ENCODE measurements around the gene VASN. TPM values are rescaled to one million over a fixed set of nuclear protein-coding genes. Genes with fewer than 3 reads are reported as not detected.

Gene VASN
- total RNA-seq, 2 experiments from 2014 or later = not detected

DNA sequence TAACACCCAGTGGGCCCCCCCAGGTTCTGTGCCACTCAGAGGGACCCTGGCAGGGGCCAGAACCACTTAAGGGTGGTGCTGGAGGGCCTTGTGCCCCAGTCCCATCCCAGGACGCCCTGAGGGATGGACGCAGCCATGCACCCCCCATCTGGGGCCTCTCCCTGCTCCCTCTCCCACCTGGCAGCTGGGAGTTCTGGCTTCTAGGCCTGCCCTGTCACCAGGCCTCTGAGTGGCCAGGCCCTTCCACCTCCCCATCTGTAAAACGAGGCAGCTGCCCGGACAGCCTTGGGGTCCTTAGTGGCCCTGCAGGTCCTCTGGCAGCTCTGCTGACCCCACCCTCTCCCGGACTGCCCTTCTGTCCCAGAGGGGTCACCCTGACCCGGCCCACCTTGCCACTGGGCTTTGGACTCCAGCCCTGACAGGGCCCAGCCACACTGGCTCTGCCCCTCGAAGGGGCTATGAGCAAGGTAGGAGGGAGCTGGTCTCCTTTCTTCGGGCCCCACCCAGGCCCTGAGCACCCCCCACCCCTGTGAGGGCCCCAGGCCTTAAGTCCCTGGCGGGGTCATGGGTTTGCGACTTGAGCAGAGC, 32.8 kb upstream of the VASN start:
- intact Hi-C loops (cut with micrococcal nuclease; ENCODE audit: unreplicated experiment) = no loop called here

DNA sequence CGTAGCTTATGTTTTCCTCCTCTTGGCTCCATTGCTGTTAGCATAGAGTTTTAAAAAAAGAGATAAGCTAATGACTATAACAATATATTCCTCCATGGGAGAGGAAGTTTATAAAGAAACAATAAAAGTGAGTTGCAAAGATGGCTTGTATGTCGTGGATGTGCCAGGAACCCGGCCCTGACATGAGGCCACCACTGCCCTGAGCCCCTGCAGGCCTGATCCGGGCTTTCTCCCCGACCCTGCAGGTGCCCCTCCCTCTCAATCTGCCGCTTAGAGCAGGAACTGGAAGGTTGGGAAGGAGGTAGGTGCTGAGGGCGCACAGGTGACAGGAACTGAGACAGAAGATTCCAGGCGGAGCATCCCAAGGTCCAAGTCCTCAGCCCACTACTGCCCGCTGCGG, 32.2 kb upstream of the VASN start:
- ChIA-PET CTCF (ENCODE audit: unreplicated experiment) (no interaction called here), POLR2A (no interaction called here)
- Histone ChIP-seq H3K79me2 (ENCODE audit: insufficient read depth, low read depth, low read length) (peaks cover 13% of the 10 kb centered on the region), H2AFZ (ENCODE audit: low read length) (no peak overlapping the region), H4K20me1 (ENCODE audit: insufficient read depth, low read length) (no peaks in the 10 kb centered on the region), H3K4me2 (ENCODE audit: low read length) (no peak overlapping the region), H3K4me1 (ENCODE audit: insufficient read depth, low read length, poor library complexity, severe bottlenecking) (no peaks in the 10 kb centered on the region), H3K9me2 (ENCODE audit: insufficient read depth, low read length) (no peaks in the 10 kb centered on the region), H3K9me3 (ENCODE audit: low read length) (no peaks in the 10 kb centered on the region), H3K4me3 (ENCODE audit: low read depth, low read length, poor library complexity, severe bottlenecking) (no peak overlapping the region), H3K36me3 (ENCODE audit: insufficient read depth, low read length) (peaks cover 51% of the 10 kb centered on the region), H3K27ac (ENCODE audit: low read depth, low read length, poor library complexity, severe bottlenecking) (no peak overlapping the region)
- no TSS peak for BruUV-seq (replicated peaks)
- no peak for DNase-seq (ENCODE audit: low spot score)
- TF ChIP-seq EZH2phosphoT487 (IDR thresholded peaks at IDR 0.05; ENCODE audit: borderline replicate concordance, low read depth, low read length) (no peak), CTCF (conservative IDR thresholded peaks at IDR 0.05; ENCODE audit: low read length) (no peak)
- intact Hi-C loops (cut with micrococcal nuclease; ENCODE audit: unreplicated experiment) = no loop called here

More for the DNA sequence above, 32.8 kb upstream of the VASN start:
- no peak overlapping the region for H3K4me3 ChIP-seq (ENCODE audit: low read depth, low read length, poor library complexity, severe bottlenecking)
- no peaks in the 10 kb centered on the region for H4K20me1 ChIP-seq (ENCODE audit: insufficient read depth, low read length)
- H3K4me1 ChIP-seq (ENCODE audit: insufficient read depth, low read length, poor library complexity, severe bottlenecking) = no peaks in the 10 kb centered on the region
- ChIA-PET POLR2A (no interaction called here), CTCF (ENCODE audit: unreplicated experiment) (no interaction called here)
- H3K27ac ChIP-seq (ENCODE audit: low read depth, low read length, poor library complexity, severe bottlenecking) = no peak overlapping the region
- H3K4me2 ChIP-seq (ENCODE audit: low read length) = no peak overlapping the region
- no peak for TF ChIP-seq CTCF (conservative IDR thresholded peaks at IDR 0.05; ENCODE audit: low read length)
- no peak for TF ChIP-seq EZH2phosphoT487 (IDR thresholded peaks at IDR 0.05; ENCODE audit: borderline replicate concordance, low read depth, low read length)
- no TSS peak for BruUV-seq (replicated peaks)
- no peak overlapping the region for H2AFZ ChIP-seq (ENCODE audit: low read length)
- no peaks in the 10 kb centered on the region for H3K9me2 ChIP-seq (ENCODE audit: insufficient read depth, low read length)
- no peak for DNase-seq (ENCODE audit: low spot score)
- no peaks in the 10 kb centered on the region for H3K9me3 ChIP-seq (ENCODE audit: low read length)
- H3K36me3 ChIP-seq (ENCODE audit: insufficient read depth, low read length) = peaks cover 49% of the 10 kb centered on the region
- H3K79me2 ChIP-seq (ENCODE audit: insufficient read depth, low read depth, low read length) = peaks cover 8% of the 10 kb centered on the region

GRCh38 chr16:4339909-4340308, 31.7 kb upstream of the VASN start:
- Histone ChIP-seq H3K36me3 (ENCODE audit: insufficient read depth, low read length) (peaks cover 51% of the 10 kb centered on the region), H3K9me3 (ENCODE audit: low read length) (no peaks in the 10 kb centered on the region), H3K27ac (ENCODE audit: low read depth, low read length, poor library complexity, severe bottlenecking) (no peak overlapping the region), H3K9me2 (ENCODE audit: insufficient read depth, low read length) (no peaks in the 10 kb centered on the region), H3K4me2 (ENCODE audit: low read length) (no peak overlapping the region), H2AFZ (ENCODE audit: low read length) (no peak overlapping the region), H3K4me3 (ENCODE audit: low read depth, low read length, poor library complexity, severe bottlenecking) (no peak overlapping the region), H3K4me1 (ENCODE audit: insufficient read depth, low read length, poor library complexity, severe bottlenecking) (no peaks in the 10 kb centered on the region), H4K20me1 (ENCODE audit: insufficient read depth, low read length) (no peaks in the 10 kb centered on the region), H3K79me2 (ENCODE audit: insufficient read depth, low read depth, low read length) (peaks cover 13% of the 10 kb centered on the region)
- POLR2A ChIA-PET = interaction anchor here (0.6 to 0.9 kb wide), 2 partner anchors 10 to 129 kb away, joined by 3 read pairs; no protein-coding TSS in a partner anchor
- no peak for DNase-seq (ENCODE audit: low spot score)
- no peak for TF ChIP-seq EZH2phosphoT487 (IDR thresholded peaks at IDR 0.05; ENCODE audit: borderline replicate concordance, low read depth, low read length)
- intact Hi-C loops (cut with micrococcal nuclease; ENCODE audit: unreplicated experiment) = no loop called here
- BruUV-seq (replicated peaks) = no TSS peak
- CTCF ChIA-PET (ENCODE audit: unreplicated experiment) = no interaction called here
